Gastrocnemius medialis (tissue), 4 donors: ENCODE data around the gene GPR183.

Source experiments
- POLR2A ChIP-seq, 2 donors: fragments of 450-650 bp; IDR thresholded peaks; one replicate each; pipeline ENCODE4 v1.6.1; 2017; ENCODE audit warnings: antibody characterized with exemption in 2 of 2, mild to moderate bottlenecking in 2 of 2, moderate library complexity in 2 of 2
- TF ChIP-seq, protein P1 (sequence below), 5 experiments: fragments of 450-650 bp in 3 of 5; fragments of 200-600 bp in 2 of 5; sonication (generic) in 2 of 5; IDR thresholded peaks in 4 of 5; conservative IDR thresholded peaks in 1 of 5; 1 replicate in 4 of 5; 2 replicates in 1 of 5; pipeline ENCODE4 v1.5.1; 2016 to 2019; ENCODE audit warnings: antibody characterized with exemption in 5 of 5, mild to moderate bottlenecking in 3 of 5, moderate library complexity in 3 of 5

DNA sequence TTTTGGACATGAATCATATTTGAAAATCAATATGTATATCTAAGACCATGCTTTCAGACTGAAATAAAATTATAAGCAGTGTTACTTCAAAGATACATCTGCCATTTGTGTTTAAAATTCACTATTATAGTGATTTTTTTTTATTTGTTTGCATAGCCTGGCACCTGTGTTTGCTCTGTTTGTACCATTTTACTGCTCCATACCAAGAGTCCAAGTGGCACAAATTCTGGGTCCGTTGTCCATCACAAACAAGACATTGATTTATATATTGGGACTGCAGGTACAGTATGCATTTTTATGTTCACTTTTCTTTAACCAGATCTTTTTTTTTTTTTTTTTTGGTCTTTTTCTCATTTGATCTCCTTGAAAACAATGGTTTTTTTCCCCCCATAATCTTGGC is 6.7 kb upstream of the GPR183 start:
- TF ChIP-seq, protein P1, sequence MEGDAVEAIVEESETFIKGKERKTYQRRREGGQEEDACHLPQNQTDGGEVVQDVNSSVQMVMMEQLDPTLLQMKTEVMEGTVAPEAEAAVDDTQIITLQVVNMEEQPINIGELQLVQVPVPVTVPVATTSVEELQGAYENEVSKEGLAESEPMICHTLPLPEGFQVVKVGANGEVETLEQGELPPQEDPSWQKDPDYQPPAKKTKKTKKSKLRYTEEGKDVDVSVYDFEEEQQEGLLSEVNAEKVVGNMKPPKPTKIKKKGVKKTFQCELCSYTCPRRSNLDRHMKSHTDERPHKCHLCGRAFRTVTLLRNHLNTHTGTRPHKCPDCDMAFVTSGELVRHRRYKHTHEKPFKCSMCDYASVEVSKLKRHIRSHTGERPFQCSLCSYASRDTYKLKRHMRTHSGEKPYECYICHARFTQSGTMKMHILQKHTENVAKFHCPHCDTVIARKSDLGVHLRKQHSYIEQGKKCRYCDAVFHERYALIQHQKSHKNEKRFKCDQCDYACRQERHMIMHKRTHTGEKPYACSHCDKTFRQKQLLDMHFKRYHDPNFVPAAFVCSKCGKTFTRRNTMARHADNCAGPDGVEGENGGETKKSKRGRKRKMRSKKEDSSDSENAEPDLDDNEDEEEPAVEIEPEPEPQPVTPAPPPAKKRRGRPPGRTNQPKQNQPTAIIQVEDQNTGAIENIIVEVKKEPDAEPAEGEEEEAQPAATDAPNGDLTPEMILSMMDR (IDR thresholded peaks at IDR 0.05 in 4 of 5, conservative IDR thresholded peaks at IDR 0.05 in 1 of 5): no peak
- TF ChIP-seq POLR2A (IDR thresholded peaks at IDR 0.05): no peak
